Stomach (tissue), 9 donors: ENCODE data around the gene CHMP1A. TPM values are rescaled to one million over a fixed set of nuclear protein-coding genes. Genes with fewer than 3 reads are reported as not detected.
A peak's percentile ranks its signal among the peaks of the same experiment; 100 is the strongest.
"Not testable (repeated sequence)": the region's sequence is repeated elsewhere in the genome, so short reads cannot be mapped to it uniquely, and the experiment has no call there.

Source experiments
- DNase-seq, 2 donors: peaks; one replicate each; pipeline versions ENCODE4 v3.0.0 to v3.0.0-alpha.2; 2013 to 2019
- H3K27ac ChIP-seq, 5 donors: fragments of 200-600 bp in 4 of 5; sonication (generic) in 4 of 5; one replicate each; pipeline ENCODE4 v1.5.1; 2013 to 2019; ENCODE audit warnings: mild to moderate bottlenecking in 1 of 5, moderate library complexity in 1 of 5
- H3K27me3 ChIP-seq, 3 donors: fragments of 200-600 bp; sonication (generic); one replicate each; pipeline ENCODE4 v1.5.1; 2017 to 2019; ENCODE audit warnings: mixed run types in 1 of 3
- H3K36me3 ChIP-seq, 4 donors: fragments of 200-600 bp; sonication (generic); 1 replicate in 3 of 4; 2 replicates in 1 of 4; pipeline ENCODE4 v1.5.1; 2016 to 2019
- H3K4me1 ChIP-seq, 4 donors: fragments of 200-600 bp; sonication (generic); one replicate each; pipeline ENCODE4 v1.5.1; 2016 to 2019
- H3K4me3 ChIP-seq, 4 donors: fragments of 200-600 bp; sonication (generic) in 3 of 4; one replicate each; pipeline ENCODE4 v1.5.1; 2016 to 2019; ENCODE audit warnings: mild to moderate bottlenecking in 1 of 4
- H3K9me3 ChIP-seq, 4 donors: fragments of 200-600 bp; sonication (generic); one replicate each; pipeline ENCODE4 v1.5.1; 2016 to 2019
- CTCF ChIP-seq, 7 experiments: fragments of 450-650 bp in 4 of 7; fragments of 200-600 bp in 3 of 7; sonication (generic) in 3 of 7; IDR thresholded peaks; one replicate each; pipeline ENCODE4 v1.5.1; 2016 to 2019; ENCODE audit warnings: antibody characterized with exemption in 7 of 7, control low read depth in 2 of 7, mild to moderate bottlenecking in 1 of 7
- EP300 ChIP-seq: sonication (generic); formaldehyde crosslinking; IDR thresholded peaks from one replicate; pipeline ENCODE4 v1.6.1; 2017; ENCODE audit warnings: antibody characterized with exemption
- POLR2A ChIP-seq, 4 donors: fragments of 450-650 bp; IDR thresholded peaks; one replicate each; pipeline ENCODE4 v1.6.1; 2016; ENCODE audit warnings: antibody characterized with exemption in 4 of 4, control low read depth in 2 of 4, mild to moderate bottlenecking in 1 of 4, moderate library complexity in 1 of 4
- POLR2AphosphoS5 ChIP-seq, 3 donors: sonication (generic); formaldehyde crosslinking; IDR thresholded peaks; one replicate each; pipeline ENCODE4 v1.6.1; 2016; ENCODE audit warnings: antibody characterized with exemption in 3 of 3
- WGBS, 5 donors: extraction: QIAGEN DNeasy Blood & Tissue Kit in 3 of 5; methylation state at CpG; one replicate each; pipeline versions ENCODE4 v1.1.5 to v1.1.7; 2013 to 2018; 5-methylcytosine and 5-hydroxymethylcytosine counted together
- intact Hi-C: fragments of 100-400 bp; cut with DNase I; formaldehyde crosslinking; loops from one replicate; pipeline ENCODE4 v1.15.1; 2023; ENCODE audit warnings: low total_unique reads
- polyA plus RNA-seq, 3 donors: library from polyadenylated mRNA; stranded (reverse); fragments of 200-250 nt; gene quantifications; one replicate each; pipeline ENCODE4 v1.2.3, GENCODE V29; 2013
- total RNA-seq, 5 donors: library from RNA; depleted of rRNA; stranded (reverse); fragments of >200 nt; gene quantifications; one replicate each; pipeline versions ENCODE4 v1.1.0 to v1.2.3, GENCODE V29; 2014 to 2016
- donor health status: healthy with polysubstance abuse.
- donor health status: Bipolar disorder and iron deficiency.
- donor health status: healthy.

CHMP1A gene
- total and polyA plus RNA-seq, 8 donors, result 20.1 to 146 (median 61.9) TPM

GRCh38 chr16:89668790-89669158 is 11.3 kb upstream of the CHMP1A start:
- no peak for TF ChIP-seq POLR2A (IDR thresholded peaks at IDR 0.05)
- no peak for TF ChIP-seq EP300
- TF ChIP-seq CTCF (IDR thresholded peaks at IDR 0.05), result no peak
- no peak for TF ChIP-seq POLR2AphosphoS5 (IDR thresholded peaks at IDR 0.05)
- no peak overlapping the region for H3K27ac ChIP-seq
- intact Hi-C loops, result no loop called here
- WGBS, 5 donors, result 45 to 76% (median 74%) methylated on average over 5 of the region's 5 CpGs
- no peaks in the 10 kb centered on the region for H3K27me3 ChIP-seq
- no peaks in the 10 kb centered on the region for H3K9me3 ChIP-seq
- H3K4me3 ChIP-seq, result no peak overlapping the region
- no peaks in the 10 kb centered on the region for H3K4me1 ChIP-seq
- no peak for DNase-seq
- peaks cover 0 to 13% (median 4%) of the 10 kb centered on the region in 4 donors for H3K36me3 ChIP-seq

- DNase-seq, result no peak
- H3K27me3 ChIP-seq, result no peaks in the 10 kb centered on the region
- H3K4me1 ChIP-seq, result no peaks in the 10 kb centered on the region
- H3K4me3 ChIP-seq, result no peak overlapping the region
- no peak for TF ChIP-seq POLR2A (IDR thresholded peaks at IDR 0.05)
- no peak for TF ChIP-seq EP300
- no peak for TF ChIP-seq POLR2AphosphoS5 (IDR thresholded peaks at IDR 0.05)
- intact Hi-C loops, result no loop called here
- H3K9me3 ChIP-seq, result no peaks in the 10 kb centered on the region
- peaks cover 0 to 25% (median 14%) of the 10 kb centered on the region in 4 donors for H3K36me3 ChIP-seq
- 72 to 82% (median 78%) methylated on average over 8 to 9 of the region's 9 CpGs for WGBS, 5 donors
- H3K27ac ChIP-seq, result no peak overlapping the region
These were observed 10.1 kb upstream of the CHMP1A start for GRCh38 chr16:89667633-89668032.

- TF ChIP-seq CTCF (IDR thresholded peaks at IDR 0.05), result peak in 2 of 7 experiments; percentile 17 to 34
- H3K27me3 ChIP-seq, H3K9me3 ChIP-seq, H3K4me1 ChIP-seq, intact Hi-C loops, H3K27ac ChIP-seq, H3K4me3 ChIP-seq: not testable (repeated sequence)
- WGBS, 5 donors, result 52 to 82% (median 65%) methylated on average over 6 to 7 of the region's 7 CpGs
- peaks cover 0 to 31% (median 18%) of the 10 kb centered on the region in 4 donors for H3K36me3 ChIP-seq
- DNase-seq, result peak in 1 of 2 donors; percentile 43
These were observed 9.5 kb upstream of the CHMP1A start for GRCh38 chr16:89667000-89667399.

GRCh38 chr16:89664238-89664637 is 6.7 kb upstream of the CHMP1A start:
- intact Hi-C loops, H3K27me3 ChIP-seq: not testable (repeated sequence)

GRCh38 chr16:89661215-89661614 is 3.7 kb upstream of the CHMP1A start:
- Histone ChIP-seq H3K9me3 (no peaks in the 10 kb centered on the region), H3K36me3 (peaks cover 0 to 46% (median 37%) of the 10 kb centered on the region in 4 donors), H3K27me3 (no peaks in the 10 kb centered on the region), H3K27ac (no peak overlapping the region), H3K4me1 (peaks cover 17 to 28% (median 20%) of the 10 kb centered on the region in 4 donors), H3K4me3 (no peak overlapping the region)
- no peak for TF ChIP-seq CTCF (IDR thresholded peaks at IDR 0.05)
- TF ChIP-seq EP300, result no peak
- TF ChIP-seq POLR2A (IDR thresholded peaks at IDR 0.05), result no peak
- no peak for TF ChIP-seq POLR2AphosphoS5 (IDR thresholded peaks at IDR 0.05)
- 94 to 98% (median 96%) methylated on average over 9 of the region's 9 CpGs for WGBS, 5 donors
- intact Hi-C loops, result no loop called here
- no peak for DNase-seq

More at GRCh38 chr16:89664238-89664637, 6.7 kb upstream of the CHMP1A start:
- H3K4me3 ChIP-seq, H3K4me1 ChIP-seq, DNase-seq, H3K9me3 ChIP-seq, H3K27ac ChIP-seq: not testable (repeated sequence)
- WGBS, 5 donors, result 87 to 90% (median 89%) methylated on average over 10 to 11 of the region's 11 CpGs
- H3K36me3 ChIP-seq, result peaks cover 0 to 46% (median 38%) of the 10 kb centered on the region in 4 donors
